C4-2B (cell line): Measurements from ENCODE around the gene SLC16A3.

Experiments used
- H3K27ac ChIP-seq: fragments of 450-650 bp; 2 replicates; pipeline ENCODE4 v1.5.1; 2017
- CTCF ChIP-seq: fragments of 450-650 bp; conservative IDR thresholded peaks from 2 replicates; pipeline ENCODE4 v1.5.1; 2017; ENCODE audit warnings: mild to moderate bottlenecking
- ZFX ChIP-seq: fragments of 450-650 bp; IDR thresholded peaks from 2 replicates; pipeline ENCODE4 v1.6.1; 2017

SLC16A3 gene

GRCh38 chr17:82274134-82275020 lies 45.5 kb downstream of the SLC16A3 start:
- peak overlapping the region; percentile 94 for H3K27ac ChIP-seq
- TF ChIP-seq ZFX (no peak), CTCF (no peak)

GRCh38 chr17:82275326-82275725 lies 46.5 kb downstream of the SLC16A3 start:
- no peak overlapping the region for H3K27ac ChIP-seq
- no peak for TF ChIP-seq CTCF
- no peak for TF ChIP-seq ZFX

GRCh38 chr17:82276938-82277337 lies 48.1 kb downstream of the SLC16A3 start:
- H3K27ac ChIP-seq = no peak overlapping the region

GRCh38 chr17:82277851-82278250 lies 49.0 kb downstream of the SLC16A3 start:
- TF ChIP-seq CTCF (no peak), ZFX (no peak)
- no peak overlapping the region for H3K27ac ChIP-seq

More at GRCh38 chr17:82276938-82277337, 48.1 kb downstream of the SLC16A3 start:
- no peak for TF ChIP-seq ZFX

GRCh38 chr17:82278308-82278707 lies 49.5 kb downstream of the SLC16A3 start:
- no peak overlapping the region for H3K27ac ChIP-seq
- TF ChIP-seq CTCF = no peak
- no peak for TF ChIP-seq ZFX

- no peak overlapping the region for H3K27ac ChIP-seq
- TF ChIP-seq CTCF = no peak
- no peak for TF ChIP-seq ZFX
These were observed 50.0 kb downstream of the SLC16A3 start for GRCh38 chr17:82278786-82279391.

GRCh38 chr17:82280537-82280936 lies 51.7 kb downstream of the SLC16A3 start:
- no peak for TF ChIP-seq ZFX
- TF ChIP-seq CTCF = no peak
- H3K27ac ChIP-seq = no peak overlapping the region; the same call in 1 of the 2 replicates
